Measurements from ENCODE around the gene MEOX1.

The MEOX1 gene

DNA sequence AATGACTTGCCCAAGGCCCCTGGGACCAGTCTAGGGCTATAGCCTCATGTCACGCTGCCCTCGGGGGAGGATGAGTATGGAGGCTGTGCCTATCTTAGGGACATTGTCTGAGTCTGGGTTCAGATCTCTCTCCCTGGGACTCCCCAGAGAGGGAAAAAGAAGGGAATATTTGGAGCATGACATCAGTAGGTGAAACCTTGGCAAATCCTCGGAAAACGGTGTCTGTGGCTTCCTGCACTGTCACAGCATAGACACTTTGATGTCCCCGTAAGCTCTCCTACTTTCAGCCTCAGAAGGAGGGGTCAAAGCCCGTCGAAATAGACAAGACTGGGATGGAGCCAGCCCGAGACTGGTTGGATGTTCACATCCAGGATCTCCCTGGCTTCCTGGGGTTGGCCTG is 11.3 kb downstream of the MEOX1 start:
- DNase-seq, result no peak

DNA sequence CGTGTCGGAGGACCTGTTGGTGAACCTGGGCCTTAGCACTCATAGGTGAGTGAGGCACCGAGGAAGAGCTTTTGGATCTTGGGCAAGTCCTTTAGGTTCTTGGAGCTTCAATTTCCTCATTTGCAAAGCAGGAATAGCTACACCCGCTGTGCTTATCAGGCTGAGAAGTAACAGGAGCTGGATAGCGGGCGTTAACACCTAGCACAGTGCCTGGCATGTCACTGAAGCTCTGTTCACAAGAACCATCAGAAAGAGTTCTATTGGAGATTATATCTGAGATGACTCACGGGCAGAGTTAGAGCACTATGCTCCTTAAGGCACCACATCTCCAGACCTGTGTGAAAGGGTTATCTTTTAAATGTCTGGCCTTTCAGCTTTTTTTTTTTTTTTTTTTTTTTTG is 12.8 kb downstream of the MEOX1 start:
- DNase-seq, result no peak

GRCh38 chr17:43645765-43646481 is 15.8 kb downstream of the MEOX1 start:
- peak; percentile 19 for DNase-seq

DNA sequence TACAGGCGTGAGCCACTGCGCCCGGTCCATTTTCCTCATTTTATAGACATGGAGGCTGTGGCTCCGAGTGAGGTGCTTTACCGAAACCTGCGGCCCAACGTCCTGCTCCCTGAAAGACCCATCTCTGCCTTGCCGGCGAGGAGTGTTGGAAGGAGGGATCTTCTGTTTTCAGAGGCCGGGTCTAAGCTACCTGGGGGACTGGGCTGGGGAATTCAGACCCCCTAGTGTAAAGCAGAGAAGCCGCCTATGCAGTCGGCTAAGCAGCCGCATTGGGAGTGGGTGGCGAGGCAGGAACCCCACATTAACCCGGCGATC is 16.3 kb downstream of the MEOX1 start:
- DNase-seq, result no peak

DNA sequence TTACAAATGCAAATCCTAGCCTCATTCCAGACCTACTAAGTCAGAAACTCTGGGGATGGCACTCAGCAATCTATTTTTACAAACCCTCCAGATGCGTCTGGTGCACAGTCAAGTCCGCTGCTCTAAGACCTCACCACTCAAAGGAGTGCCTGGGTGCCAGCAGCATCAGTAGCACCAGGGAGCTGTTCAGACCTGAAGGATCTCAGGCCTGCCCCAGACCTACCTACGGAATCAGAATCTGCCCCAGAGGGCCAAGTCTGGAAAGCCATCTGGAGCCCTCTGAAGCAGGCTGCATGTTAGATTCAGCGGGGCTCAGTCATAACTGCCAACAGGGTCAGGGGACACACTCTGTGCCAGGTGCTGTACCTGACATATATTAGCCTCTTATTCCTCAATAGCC is 17.6 kb downstream of the MEOX1 start:
- DNase-seq, result no peak

- DNase-seq, result no peak
These were observed 20.3 kb downstream of the MEOX1 start for GRCh38 chr17:43641416-43641815.

DNA sequence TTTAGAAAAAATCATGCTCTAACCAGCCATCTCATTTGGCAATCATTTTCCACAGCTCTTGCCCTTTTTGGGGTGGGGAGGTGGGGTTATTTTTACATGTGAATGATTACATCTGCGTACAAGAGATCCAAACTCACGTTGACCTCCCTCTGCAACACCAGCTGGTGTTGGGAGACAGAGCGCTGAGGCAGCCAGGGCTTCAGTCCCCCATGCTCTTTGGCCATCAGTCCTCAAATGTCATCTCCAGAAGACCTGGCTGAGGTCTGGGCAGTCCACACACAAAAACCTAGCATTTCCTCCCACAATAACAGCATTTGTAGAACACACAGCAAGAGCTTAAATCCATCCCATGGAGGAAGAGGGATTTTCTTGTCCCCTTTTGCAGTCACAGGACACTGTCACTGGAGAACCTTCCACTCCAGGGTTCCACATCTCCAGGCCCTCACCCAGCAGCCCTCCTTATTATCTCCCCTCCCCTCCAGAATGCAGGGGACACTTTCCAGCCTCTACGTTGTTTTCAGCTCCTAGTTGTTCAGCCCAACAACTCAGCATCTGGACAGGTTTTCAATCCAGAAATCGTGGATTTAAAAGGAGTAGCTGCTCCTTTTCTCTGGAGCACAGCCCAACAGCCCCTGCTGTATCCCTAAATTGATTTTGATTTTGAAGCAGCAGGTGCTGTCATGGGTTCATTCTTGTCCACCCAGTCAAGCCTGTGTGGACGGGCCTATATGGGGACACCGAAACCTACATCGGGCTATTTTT is 21.1 kb downstream of the MEOX1 start:
- no peak for DNase-seq

- no peak for DNase-seq
These were observed 24.0 kb downstream of the MEOX1 start for GRCh38 chr17:43637563-43638323.

GRCh38 chr17:43636426-43636825 is 25.3 kb downstream of the MEOX1 start:
- no peak for DNase-seq

DNA sequence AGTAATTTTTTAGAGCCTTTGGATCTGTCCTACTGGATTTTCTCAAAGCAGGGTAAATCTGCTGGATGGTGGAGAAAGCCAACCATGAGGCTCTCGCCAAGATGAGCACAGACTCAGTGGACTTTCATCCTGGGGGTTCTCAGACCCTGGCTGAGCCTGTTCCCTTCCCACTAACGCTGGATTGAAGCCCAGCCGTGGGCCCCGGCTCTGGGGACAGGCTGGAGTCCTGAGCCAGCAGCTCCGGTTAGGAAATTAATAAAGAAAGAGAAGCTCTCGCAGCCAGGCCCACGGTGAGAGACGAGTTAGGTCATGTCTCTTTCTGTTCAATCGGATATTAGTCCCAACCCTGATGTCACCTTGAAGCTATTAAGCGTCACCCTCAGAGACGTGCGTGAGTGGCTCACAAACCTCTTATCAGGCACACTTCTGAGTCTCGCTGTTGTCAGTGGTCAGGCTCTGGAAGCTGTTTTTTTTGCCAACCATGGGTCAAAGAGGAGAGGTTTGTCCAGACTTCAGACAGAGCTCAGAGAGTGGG is 27.1 kb downstream of the MEOX1 start:
- no peak for DNase-seq

- DNase-seq, result no peak
These were observed 29.5 kb downstream of the MEOX1 start for GRCh38 chr17:43632221-43632620.

GRCh38 chr17:43631429-43631828 is 30.3 kb downstream of the MEOX1 start:
- DNase-seq, result no peak

GRCh38 chr17:43628089-43628650 is 33.6 kb downstream of the MEOX1 start:
- no peak for DNase-seq

DNA sequence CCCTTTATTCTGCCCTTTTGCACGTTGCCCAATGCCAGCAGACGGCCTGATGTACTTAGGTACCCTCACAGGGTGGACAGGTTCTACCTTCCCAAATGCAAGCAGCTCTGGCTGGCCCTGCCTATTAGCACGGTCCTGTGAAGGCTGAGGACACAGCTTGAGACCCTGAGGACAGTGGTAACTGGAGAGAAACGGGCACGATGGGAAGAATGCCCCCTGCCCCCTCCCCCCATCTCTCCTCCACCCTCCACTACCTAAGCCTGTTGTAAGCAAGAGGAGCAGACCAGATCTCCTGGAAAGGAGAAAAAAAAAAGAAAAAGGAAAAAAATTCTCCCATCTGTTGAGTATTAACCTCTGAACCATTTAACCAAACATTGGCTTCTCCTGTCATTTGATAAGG is 34.1 kb downstream of the MEOX1 start:
- DNase-seq, result no peak

GRCh38 chr17:43626023-43626422 is 35.7 kb downstream of the MEOX1 start:
- no peak for DNase-seq

DNA sequence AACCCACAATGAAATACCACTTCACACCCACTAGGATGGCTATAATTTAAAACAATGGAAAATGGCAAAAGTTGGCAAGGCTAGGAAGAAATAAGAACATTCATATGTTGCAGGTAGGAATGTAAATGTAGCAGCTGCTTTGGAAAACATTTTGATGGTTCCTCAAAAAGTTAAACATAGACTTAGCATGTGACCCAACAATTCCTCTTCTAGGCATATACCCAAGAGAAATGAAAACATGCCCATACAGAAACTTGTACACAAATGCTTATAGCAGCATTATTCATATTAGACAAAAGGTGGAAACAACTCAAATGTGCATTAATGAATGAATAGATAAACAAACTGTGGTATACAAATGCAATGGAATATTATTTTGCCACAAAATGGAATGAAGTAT is 36.1 kb downstream of the MEOX1 start:
- no peak for DNase-seq

GRCh38 chr17:43620581-43620980 is 41.1 kb downstream of the MEOX1 start:
- DNase-seq, result no peak

GRCh38 chr17:43620147-43620546 is 41.6 kb downstream of the MEOX1 start:
- no peak for DNase-seq

GRCh38 chr17:43619705-43620104 is 42.0 kb downstream of the MEOX1 start:
- no peak for DNase-seq

- DNase-seq, result no peak
These were observed 43.4 kb downstream of the MEOX1 start for GRCh38 chr17:43618276-43618675.

DNA sequence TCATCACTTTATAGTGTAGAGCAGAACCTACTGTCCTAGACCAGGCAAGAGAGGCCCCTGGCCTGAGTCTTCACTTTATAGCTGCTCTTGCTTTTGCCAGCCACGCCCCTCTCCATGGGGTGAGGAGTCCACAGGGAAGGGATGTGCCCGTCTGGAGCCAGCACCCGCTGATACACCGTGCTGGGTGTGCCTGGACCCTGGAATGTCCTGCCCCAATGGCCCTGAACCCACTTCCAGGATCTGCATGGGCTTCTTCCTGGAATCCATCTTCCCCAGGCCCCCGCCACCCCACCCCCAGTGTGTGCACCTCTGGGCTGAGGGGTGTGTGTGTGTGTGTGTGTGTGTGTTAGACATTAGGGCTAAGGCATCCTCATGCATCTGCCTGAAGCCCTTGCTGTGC is 44.9 kb downstream of the MEOX1 start:
- DNase-seq, result no peak

GRCh38 chr17:43616421-43616820 is 45.3 kb downstream of the MEOX1 start:
- DNase-seq, result no peak

DNA sequence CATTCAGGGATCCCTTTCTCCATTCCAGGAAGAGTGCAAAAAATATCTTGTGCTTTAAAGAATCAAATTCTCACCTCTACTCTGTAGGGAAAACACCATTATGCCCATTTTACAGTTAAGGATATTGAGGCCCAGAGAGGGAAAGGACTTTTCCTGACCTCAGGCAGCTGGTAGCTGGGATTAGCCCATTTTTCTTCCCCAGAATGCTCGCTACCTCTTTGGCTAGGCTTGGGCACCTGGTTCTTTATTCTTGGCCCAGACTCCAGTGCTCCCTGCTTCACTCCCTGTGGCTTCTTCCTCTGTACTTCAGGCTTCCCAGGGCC is 45.7 kb downstream of the MEOX1 start:
- DNase-seq, result no peak
